GM13977 (cell line): Measurements from ENCODE around the gene IPMK.
A peak's percentile ranks its signal among the peaks of the same experiment; 100 is the strongest.

Experiments used
- DNase-seq: peaks from one replicate; pipeline ENCODE4 v3.0.0; 2012; ENCODE audit warnings: low spot score
- in situ Hi-C: fragments of 300-500 bp; cut with MboI; formaldehyde crosslinking; loops from one replicate; pipeline ENCODE4 v1.12.0; 2022; ENCODE audit warnings: low sequenced_read_pairs, low pct_unique_long_range_greater_than_20kb, mixed read lengths, inconsistent platforms; ENCODE audit not compliant: unreplicated experiment
- TF ChIP-seq, protein P1 (sequence below): IDR thresholded peaks from 2 replicates; pipeline ENCODE4 v1.5.1; 2012; ENCODE audit warnings: mild to moderate bottlenecking, control low read depth; ENCODE audit not compliant: insufficient read depth; ENCODE audit errors: extremely low read depth, missing control alignments

Gene IPMK

DNA sequence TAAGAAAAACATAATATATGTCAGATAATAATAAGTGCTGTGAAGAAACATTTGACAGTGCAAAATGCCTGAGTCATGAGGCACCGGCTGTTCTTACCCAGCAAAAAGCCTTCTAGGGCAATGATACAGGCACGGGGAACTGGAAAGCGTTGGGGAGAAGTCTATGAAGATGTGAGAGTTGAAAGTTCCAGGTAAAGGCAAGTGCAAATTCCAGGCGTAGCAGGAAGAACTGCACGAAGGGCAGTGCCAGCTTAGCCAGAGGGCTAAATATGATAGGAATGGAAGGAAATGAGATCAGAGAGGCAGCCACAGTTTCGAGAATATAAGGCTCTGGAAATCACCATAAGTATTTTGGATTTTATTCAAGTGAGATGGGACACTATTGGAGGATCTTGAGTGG lies 87.0 kb downstream of the IPMK start:
- TF ChIP-seq, protein P1, sequence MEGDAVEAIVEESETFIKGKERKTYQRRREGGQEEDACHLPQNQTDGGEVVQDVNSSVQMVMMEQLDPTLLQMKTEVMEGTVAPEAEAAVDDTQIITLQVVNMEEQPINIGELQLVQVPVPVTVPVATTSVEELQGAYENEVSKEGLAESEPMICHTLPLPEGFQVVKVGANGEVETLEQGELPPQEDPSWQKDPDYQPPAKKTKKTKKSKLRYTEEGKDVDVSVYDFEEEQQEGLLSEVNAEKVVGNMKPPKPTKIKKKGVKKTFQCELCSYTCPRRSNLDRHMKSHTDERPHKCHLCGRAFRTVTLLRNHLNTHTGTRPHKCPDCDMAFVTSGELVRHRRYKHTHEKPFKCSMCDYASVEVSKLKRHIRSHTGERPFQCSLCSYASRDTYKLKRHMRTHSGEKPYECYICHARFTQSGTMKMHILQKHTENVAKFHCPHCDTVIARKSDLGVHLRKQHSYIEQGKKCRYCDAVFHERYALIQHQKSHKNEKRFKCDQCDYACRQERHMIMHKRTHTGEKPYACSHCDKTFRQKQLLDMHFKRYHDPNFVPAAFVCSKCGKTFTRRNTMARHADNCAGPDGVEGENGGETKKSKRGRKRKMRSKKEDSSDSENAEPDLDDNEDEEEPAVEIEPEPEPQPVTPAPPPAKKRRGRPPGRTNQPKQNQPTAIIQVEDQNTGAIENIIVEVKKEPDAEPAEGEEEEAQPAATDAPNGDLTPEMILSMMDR, result no peak
- DNase-seq, result no peak
- in situ Hi-C loops, result loop anchor here (10.0 kb wide), 1 partner anchor 104 kb away; no protein-coding TSS in a partner anchor

DNA sequence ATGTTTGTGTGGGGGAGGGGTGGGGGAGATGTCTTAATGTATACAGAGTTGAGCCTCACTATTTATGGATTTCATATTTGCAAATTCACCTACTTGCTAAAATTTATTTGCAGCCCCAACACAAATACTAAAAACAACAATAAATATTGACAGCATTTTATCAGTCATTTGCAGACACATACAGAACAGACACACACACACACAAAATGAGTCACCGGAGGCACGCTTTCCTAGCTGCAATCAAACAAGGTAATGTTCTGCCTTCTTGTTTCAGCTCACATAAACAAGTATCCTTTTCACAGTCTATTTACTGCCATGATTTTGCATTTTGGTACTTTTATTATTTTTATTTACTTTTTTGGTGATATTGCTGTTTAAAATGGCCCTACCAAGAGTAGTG lies 88.5 kb downstream of the IPMK start:
- TF ChIP-seq, protein P1, result no peak
- in situ Hi-C loops, result no loop called here
- no peak for DNase-seq

DNA sequence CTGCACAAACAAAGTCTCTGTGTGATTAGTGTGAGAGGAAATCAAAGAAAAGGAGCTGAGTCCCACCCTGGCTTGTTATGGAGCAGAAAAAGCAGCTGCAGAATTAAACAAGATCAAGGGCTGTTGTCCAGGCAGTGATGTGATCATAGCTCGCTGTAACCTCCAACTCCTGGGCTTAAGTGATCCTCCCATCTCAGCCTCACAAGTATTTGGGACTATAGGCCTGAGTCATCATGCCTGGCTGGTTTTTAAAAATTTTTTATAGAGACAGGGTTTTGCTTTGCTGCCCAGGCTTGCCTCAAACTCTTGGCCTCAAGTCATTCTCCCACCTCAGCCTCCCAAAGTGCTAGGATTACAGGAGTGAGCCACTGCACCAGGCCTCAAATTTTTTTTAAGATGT lies 88.9 kb downstream of the IPMK start:
- no peak for DNase-seq
- in situ Hi-C loops, result no loop called here
- TF ChIP-seq, protein P1, result no peak

DNA sequence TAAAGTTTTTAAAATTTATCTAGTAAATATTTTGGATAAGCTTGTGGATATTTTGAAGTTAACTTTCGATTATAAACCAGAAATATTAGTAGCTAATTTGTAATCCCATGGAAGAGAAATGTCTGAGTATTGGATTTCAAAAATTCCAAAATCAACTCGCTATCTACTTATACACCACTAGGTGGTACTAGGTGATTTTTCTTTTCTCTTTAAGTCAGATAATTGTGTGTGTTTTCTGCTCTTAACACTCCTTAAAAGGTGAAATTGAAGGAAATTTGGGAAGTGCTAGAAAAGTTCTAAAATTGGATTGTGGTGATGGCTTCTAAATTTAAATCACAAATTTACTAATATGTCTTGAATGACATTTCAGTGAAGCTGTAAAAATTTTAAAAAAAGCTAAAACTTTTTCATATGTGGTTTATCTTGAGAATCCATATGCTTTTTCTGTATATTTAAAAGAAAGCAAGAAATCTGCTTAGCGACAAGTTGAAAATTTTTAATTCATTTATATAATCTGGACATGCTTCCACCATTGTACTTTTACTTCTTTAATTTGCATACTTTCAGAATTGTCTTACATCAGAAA lies 90.2 kb downstream of the IPMK start:
- TF ChIP-seq, protein P1, result peak; percentile 56
- in situ Hi-C loops, result no loop called here
- DNase-seq, result peak; percentile 7

DNA sequence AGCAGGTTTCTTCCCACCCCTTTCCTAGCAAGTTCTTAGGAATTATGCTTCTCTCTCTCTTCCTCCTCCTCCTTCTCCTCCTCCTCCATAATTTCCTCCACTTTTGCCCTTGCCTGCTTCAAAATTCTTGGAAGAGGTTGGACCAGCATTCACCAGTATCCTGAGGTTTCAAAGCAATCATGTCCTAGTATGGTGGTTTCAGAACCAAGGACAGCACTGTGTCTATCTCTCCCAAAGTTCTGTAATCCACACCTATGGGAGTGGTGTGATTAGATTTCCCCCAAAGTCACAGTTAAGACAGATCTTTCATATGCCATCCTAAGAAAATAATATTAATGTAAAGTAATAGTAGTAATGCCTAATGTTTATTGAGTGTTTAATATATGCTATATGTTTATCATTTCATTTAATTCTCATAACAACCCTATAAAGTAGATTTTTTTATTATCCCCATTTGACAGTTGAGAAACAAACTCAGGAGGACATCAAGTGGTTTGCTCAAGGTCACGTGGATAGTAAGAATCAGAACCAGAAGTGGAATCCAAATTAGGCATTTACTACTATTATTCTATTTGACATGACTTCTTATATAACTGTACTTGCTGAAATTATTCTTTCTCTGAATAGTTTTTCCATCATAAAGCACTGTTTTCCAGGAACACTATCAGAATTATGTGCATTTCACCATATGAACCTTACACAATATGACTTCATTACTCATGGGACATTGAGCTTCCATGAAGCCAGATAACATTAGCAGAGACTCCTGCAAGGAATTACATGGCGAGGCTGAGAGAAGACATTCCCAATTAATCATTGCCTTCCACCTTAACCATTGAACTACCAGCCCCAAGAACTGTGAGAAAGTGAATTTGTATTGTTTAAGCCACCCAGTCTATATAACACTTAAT lies 91.4 kb downstream of the IPMK start:
- in situ Hi-C loops, result no loop called here
- no peak for DNase-seq
- TF ChIP-seq, protein P1, result no peak

DNA sequence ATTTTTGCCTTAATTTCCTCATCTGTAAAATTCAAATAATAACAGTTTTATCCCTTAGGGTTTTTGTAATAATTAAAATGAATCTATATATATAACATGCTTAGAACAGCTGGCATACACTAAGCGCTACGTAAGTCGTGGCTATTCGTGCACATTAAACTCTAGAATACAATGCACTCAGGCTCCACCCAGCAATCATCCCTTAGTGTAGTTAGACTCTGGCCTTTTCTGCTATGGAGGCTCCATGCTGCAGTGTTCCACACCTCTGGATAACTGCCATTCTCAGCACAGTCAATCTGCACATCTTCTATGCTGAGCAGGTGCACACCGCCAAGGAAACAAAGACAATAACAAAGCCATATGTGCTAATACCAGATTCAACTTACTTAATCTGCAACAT lies 92.9 kb downstream of the IPMK start:
- in situ Hi-C loops, result no loop called here
- no peak for DNase-seq
- TF ChIP-seq, protein P1, result no peak
